ENCODE results near the gene FHOD3. TPM values are rescaled to one million over a fixed set of nuclear protein-coding genes. Genes with fewer than 3 reads are reported as not detected.

The FHOD3 gene
- polyA plus RNA-seq, 2 of the 4 experiments (the other 2 are of a cell fraction) = 2.5 to 3.6 TPM

DNA sequence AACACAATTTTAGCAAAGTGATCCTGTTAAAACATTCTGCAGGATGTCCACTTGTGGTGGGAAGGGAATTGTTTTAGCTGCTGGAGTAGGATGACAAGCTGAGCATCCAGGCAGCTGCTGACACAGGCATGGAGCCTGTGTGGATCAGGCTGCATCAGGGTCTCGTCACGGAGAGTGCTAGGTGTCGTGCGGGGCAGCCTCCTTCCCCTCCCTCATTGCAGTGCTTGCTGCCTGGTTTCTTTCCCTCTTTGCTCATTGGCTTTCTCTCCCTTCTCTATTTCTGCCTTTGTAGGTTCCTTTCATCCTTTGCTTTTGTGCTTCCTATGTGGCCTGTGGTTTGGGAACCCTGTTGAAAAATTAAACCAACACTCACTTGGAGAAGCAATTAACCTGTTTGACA, 358.4 kb downstream of the FHOD3 start:
- FAIRE-seq (no peak), ATAC-seq (no peak), DNase-seq (ENCODE audit: low read depth in 1 of 2, low spot score in 1 of 2) (no peak)
- TF ChIP-seq, protein P1, sequence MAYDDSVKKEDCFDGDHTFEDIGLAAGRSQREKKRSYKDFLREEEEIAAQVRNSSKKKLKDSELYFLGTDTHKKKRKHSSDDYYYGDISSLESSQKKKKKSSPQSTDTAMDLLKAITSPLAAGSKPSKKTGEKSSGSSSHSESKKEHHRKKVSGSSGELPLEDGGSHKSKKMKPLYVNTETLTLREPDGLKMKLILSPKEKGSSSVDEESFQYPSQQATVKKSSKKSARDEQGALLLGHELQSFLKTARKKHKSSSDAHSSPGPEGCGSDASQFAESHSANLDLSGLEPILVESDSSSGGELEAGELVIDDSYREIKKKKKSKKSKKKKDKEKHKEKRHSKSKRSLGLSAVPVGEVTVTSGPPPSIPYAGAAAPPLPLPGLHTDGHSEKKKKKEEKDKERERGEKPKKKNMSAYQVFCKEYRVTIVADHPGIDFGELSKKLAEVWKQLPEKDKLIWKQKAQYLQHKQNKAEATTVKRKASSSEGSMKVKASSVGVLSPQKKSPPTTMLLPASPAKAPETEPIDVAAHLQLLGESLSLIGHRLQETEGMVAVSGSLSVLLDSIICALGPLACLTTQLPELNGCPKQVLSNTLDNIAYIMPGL (CRISPR knock-in tag; IDR thresholded peaks at IDR 0.05; ENCODE audit: borderline replicate concordance) = no peak
- TF ChIP-seq FOSL2 (IDR thresholded peaks at IDR 0.05) (no peak), FOSL2 (CRISPR knock-in tag; IDR thresholded peaks at IDR 0.05) (no peak), ZNF302 (CRISPR knock-in tag; IDR thresholded peaks at IDR 0.05) (no peak), ZSCAN20 (CRISPR knock-in tag; IDR thresholded peaks at IDR 0.05) (no peak)
- TF ChIP-seq, protein P2, sequence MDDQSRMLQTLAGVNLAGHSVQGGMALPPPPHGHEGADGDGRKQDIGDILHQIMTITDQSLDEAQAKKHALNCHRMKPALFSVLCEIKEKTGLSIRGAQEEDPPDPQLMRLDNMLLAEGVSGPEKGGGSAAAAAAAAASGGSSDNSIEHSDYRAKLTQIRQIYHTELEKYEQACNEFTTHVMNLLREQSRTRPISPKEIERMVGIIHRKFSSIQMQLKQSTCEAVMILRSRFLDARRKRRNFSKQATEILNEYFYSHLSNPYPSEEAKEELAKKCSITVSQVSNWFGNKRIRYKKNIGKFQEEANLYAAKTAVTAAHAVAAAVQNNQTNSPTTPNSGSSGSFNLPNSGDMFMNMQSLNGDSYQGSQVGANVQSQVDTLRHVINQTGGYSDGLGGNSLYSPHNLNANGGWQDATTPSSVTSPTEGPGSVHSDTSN (IDR thresholded peaks at IDR 0.05) = no peak
- ChIA-PET CTCF (no interaction called here), POLR2A (no interaction called here)
- Histone ChIP-seq H3K4me1 (no peaks in the 10 kb centered on the region), H3K4me3 (no peak overlapping the region), H3K4me2 (no peak overlapping the region), H3K9me3 (no peaks in the 10 kb centered on the region), H3K27ac (no peak overlapping the region)
- WGBS (ENCODE audit: missing lambda C conversion rate) = 67% methylated on average over 4 of the region's 4 CpGs

DNA sequence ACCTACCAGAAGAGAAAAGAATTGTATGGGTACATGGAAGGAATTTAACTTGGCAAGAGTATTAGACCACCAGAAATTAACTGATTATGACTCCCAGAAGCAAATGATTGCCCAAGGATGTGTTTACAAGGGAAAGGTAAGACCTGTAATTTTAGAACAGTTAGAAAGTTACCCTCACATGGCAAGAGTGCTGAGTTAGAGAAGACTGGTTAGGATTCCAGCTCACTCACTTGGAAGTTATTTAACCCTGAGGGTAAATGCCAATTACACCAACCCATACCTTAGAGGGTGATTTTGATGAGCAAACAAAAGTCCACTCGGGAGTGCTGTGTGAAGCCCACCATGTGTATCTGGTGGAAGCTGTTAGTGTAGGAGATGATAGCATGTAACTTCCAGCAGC, 361.1 kb downstream of the FHOD3 start:
- no peak for ATAC-seq
- 14% methylated on average over 1 of the region's 1 CpG for WGBS (ENCODE audit: missing lambda C conversion rate)

DNA sequence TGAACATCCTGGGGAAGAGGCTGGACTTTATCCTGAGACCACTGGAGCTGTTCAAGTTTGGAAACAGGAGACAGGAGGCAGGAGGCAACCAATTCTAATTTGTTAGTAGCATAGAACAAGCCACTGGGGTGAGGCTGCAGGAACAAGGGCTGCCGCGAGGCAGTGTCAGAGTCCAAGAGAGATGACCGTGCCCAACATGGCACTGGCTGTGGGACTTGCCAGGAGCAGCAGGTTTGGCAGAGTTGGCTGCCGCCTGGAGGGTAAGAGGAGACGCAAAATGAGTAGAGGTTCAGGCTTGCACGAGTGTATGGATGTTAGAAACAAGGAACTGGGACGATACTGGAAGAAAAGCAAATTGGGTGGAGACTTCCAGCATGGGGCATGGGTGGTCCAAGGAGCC, 362.8 kb downstream of the FHOD3 start:
- WGBS (ENCODE audit: missing lambda C conversion rate) = 62% methylated on average over 7 of the region's 7 CpGs
- Histone ChIP-seq H3K4me1 (no peaks in the 10 kb centered on the region), H3K9me3 (no peaks in the 10 kb centered on the region), H3K4me2 (no peak overlapping the region), H3K27ac (no peak overlapping the region), H3K4me3 (no peak overlapping the region)
- CTCF ChIA-PET = no interaction called here
- FAIRE-seq (no peak), DNase-seq (ENCODE audit: low read depth in 1 of 2, low spot score in 1 of 2) (no peak), ATAC-seq (no peak)
- POLR2A ChIA-PET = no interaction called here
- TF ChIP-seq, protein P3, sequence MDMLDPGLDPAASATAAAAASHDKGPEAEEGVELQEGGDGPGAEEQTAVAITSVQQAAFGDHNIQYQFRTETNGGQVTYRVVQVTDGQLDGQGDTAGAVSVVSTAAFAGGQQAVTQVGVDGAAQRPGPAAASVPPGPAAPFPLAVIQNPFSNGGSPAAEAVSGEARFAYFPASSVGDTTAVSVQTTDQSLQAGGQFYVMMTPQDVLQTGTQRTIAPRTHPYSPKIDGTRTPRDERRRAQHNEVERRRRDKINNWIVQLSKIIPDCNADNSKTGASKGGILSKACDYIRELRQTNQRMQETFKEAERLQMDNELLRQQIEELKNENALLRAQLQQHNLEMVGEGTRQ (IDR thresholded peaks at IDR 0.05) = no peak
- no peak for TF ChIP-seq ZC3H11A (IDR thresholded peaks at IDR 0.05)
- no peak for TF ChIP-seq FOSL2 (IDR thresholded peaks at IDR 0.05)
- no peak for TF ChIP-seq FOSL2 (CRISPR knock-in tag; IDR thresholded peaks at IDR 0.05)
- no peak for TF ChIP-seq ZNF302 (CRISPR knock-in tag; IDR thresholded peaks at IDR 0.05)
- TF ChIP-seq, protein P4, sequence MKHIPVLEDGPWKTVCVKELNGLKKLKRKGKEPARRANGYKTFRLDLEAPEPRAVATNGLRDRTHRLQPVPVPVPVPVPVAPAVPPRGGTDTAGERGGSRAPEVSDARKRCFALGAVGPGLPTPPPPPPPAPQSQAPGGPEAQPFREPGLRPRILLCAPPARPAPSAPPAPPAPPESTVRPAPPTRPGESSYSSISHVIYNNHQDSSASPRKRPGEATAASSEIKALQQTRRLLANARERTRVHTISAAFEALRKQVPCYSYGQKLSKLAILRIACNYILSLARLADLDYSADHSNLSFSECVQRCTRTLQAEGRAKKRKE (CRISPR knock-in tag; IDR thresholded peaks at IDR 0.05; ENCODE audit: low read depth) = no peak
- no peak for TF ChIP-seq SMC3 (IDR thresholded peaks at IDR 0.05)
- TF ChIP-seq, protein P5, sequence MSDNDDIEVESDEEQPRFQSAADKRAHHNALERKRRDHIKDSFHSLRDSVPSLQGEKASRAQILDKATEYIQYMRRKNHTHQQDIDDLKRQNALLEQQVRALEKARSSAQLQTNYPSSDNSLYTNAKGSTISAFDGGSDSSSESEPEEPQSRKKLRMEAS (IDR thresholded peaks at IDR 0.05) = no peak
- TF ChIP-seq ESRRA (IDR thresholded peaks at IDR 0.05; ENCODE audit: borderline replicate concordance, low read length) = no peak
- TF ChIP-seq, protein P6, sequence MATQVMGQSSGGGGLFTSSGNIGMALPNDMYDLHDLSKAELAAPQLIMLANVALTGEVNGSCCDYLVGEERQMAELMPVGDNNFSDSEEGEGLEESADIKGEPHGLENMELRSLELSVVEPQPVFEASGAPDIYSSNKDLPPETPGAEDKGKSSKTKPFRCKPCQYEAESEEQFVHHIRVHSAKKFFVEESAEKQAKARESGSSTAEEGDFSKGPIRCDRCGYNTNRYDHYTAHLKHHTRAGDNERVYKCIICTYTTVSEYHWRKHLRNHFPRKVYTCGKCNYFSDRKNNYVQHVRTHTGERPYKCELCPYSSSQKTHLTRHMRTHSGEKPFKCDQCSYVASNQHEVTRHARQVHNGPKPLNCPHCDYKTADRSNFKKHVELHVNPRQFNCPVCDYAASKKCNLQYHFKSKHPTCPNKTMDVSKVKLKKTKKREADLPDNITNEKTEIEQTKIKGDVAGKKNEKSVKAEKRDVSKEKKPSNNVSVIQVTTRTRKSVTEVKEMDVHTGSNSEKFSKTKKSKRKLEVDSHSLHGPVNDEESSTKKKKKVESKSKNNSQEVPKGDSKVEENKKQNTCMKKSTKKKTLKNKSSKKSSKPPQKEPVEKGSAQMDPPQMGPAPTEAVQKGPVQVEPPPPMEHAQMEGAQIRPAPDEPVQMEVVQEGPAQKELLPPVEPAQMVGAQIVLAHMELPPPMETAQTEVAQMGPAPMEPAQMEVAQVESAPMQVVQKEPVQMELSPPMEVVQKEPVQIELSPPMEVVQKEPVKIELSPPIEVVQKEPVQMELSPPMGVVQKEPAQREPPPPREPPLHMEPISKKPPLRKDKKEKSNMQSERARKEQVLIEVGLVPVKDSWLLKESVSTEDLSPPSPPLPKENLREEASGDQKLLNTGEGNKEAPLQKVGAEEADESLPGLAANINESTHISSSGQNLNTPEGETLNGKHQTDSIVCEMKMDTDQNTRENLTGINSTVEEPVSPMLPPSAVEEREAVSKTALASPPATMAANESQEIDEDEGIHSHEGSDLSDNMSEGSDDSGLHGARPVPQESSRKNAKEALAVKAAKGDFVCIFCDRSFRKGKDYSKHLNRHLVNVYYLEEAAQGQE (IDR thresholded peaks at IDR 0.05) = no peak
- TF ChIP-seq KDM1A (IDR thresholded peaks at IDR 0.05; ENCODE audit: low read depth) = no peak
- TF ChIP-seq PHF8 (IDR thresholded peaks at IDR 0.05; ENCODE audit: borderline replicate concordance, low read depth) = no peak
- TF ChIP-seq NR3C1 (IDR thresholded peaks at IDR 0.05) = no peak

More for the DNA sequence above, 361.1 kb downstream of the FHOD3 start:
- no peaks in the 10 kb centered on the region for H3K9me3 ChIP-seq
- no peak overlapping the region for H3K27ac ChIP-seq
- no peak overlapping the region for H3K4me2 ChIP-seq
- DNase-seq (ENCODE audit: low read depth in 1 of 2, low spot score in 1 of 2) = no peak
- no peaks in the 10 kb centered on the region for H3K4me1 ChIP-seq
- FAIRE-seq = no peak
- H3K4me3 ChIP-seq = no peak overlapping the region
- ChIA-PET CTCF (no interaction called here), POLR2A (no interaction called here)
- no peak for TF ChIP-seq ESRRA (IDR thresholded peaks at IDR 0.05; ENCODE audit: borderline replicate concordance, low read length)
- no peak for TF ChIP-seq EP300 (IDR thresholded peaks at IDR 0.05)
- no peak for TF ChIP-seq HEYL (CRISPR knock-in tag; IDR thresholded peaks at IDR 0.05)
- no peak for TF ChIP-seq KDM1A (IDR thresholded peaks at IDR 0.05; ENCODE audit: low read depth)
- no peak for TF ChIP-seq JUNB (IDR thresholded peaks at IDR 0.05)
- no peak for TF ChIP-seq MYC (IDR thresholded peaks at IDR 0.05; ENCODE audit: borderline replicate concordance, low read length)
- TF ChIP-seq RFX5 (IDR thresholded peaks at IDR 0.05) = no peak
- TF ChIP-seq, protein P7, sequence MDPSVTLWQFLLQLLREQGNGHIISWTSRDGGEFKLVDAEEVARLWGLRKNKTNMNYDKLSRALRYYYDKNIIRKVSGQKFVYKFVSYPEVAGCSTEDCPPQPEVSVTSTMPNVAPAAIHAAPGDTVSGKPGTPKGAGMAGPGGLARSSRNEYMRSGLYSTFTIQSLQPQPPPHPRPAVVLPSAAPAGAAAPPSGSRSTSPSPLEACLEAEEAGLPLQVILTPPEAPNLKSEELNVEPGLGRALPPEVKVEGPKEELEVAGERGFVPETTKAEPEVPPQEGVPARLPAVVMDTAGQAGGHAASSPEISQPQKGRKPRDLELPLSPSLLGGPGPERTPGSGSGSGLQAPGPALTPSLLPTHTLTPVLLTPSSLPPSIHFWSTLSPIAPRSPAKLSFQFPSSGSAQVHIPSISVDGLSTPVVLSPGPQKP (IDR thresholded peaks at IDR 0.05; ENCODE audit: low read depth, low read length) = no peak
- TF ChIP-seq EHF (CRISPR knock-in tag; IDR thresholded peaks at IDR 0.05) = no peak
- no peak for TF ChIP-seq SMC3 (IDR thresholded peaks at IDR 0.05)
- no peak for TF ChIP-seq ZC3H11A (IDR thresholded peaks at IDR 0.05)
- TF ChIP-seq BHLHE40 (IDR thresholded peaks at IDR 0.05; ENCODE audit: low read depth, low read length) = no peak
- no peak for TF ChIP-seq CEBPB (IDR thresholded peaks at IDR 0.05)
- no peak for TF ChIP-seq HOXA7 (CRISPR knock-in tag; IDR thresholded peaks at IDR 0.05)
- TF ChIP-seq NPAS2 (CRISPR knock-in tag; IDR thresholded peaks at IDR 0.05; ENCODE audit: borderline replicate concordance) = no peak
- no peak for TF ChIP-seq CBX2 (IDR thresholded peaks at IDR 0.05; ENCODE audit: borderline replicate concordance, low read depth)
